ENCODE data around the gene SLCO1C1. TPM values are rescaled to one million over a fixed set of nuclear protein-coding genes. Genes with fewer than 3 reads are reported as not detected.

SLCO1C1 gene
- total and polyA plus RNA-seq, 2 of the 4 experiments (the other 2 are of a cell fraction): not detected

- H3K4me3 ChIP-seq (ENCODE audit: insufficient read depth, low read depth, low read length): no peak overlapping the region
- peaks cover 4% of the 10 kb centered on the region; the same call in 1 of the 2 replicates for H3K9me3 ChIP-seq (ENCODE audit: control insufficient read depth, insufficient read depth, low read length)
- no TSS peak for BruUV-seq (replicated peaks)
- H4K5ac ChIP-seq (ENCODE audit: low read depth, low read length): no peak overlapping the region
- no peak overlapping the region for H3K4ac ChIP-seq (ENCODE audit: low read depth, low read length)
- no peaks in the 10 kb centered on the region for H3K79me1 ChIP-seq (ENCODE audit: low read depth in 1 of 2, low read length in 2 of 2)
- no peak overlapping the region for H2BK5ac ChIP-seq (ENCODE audit: low read depth, low read length, poor library complexity, severe bottlenecking)
- no peak overlapping the region for H3K14ac ChIP-seq (replicated peaks; ENCODE audit: low read depth, low read length)
- no peak overlapping the region for H3K4me2 ChIP-seq (ENCODE audit: low read depth, low read length)
- no peak overlapping the region for H2BK15ac ChIP-seq (ENCODE audit: low read depth, low read length)
- H3K9ac ChIP-seq (ENCODE audit: low read depth, low read length): no peak overlapping the region
- no peak overlapping the region for H2BK120ac ChIP-seq (ENCODE audit: low read depth, low read length)
- no CpG with 5 or more reads among the region's 2 CpGs for WGBS, 2 experiments (ENCODE audit: extremely low coverage in 2 of 2, insufficient read length in 1 of 2)
- CTCF ChIA-PET: no interaction called here
- DNase-seq (no peak), ATAC-seq (ENCODE audit: low read depth) (no peak)
- no peak overlapping the region for H3K27ac ChIP-seq (ENCODE audit: insufficient read depth, low read length)
- TF ChIP-seq POLR2A (IDR thresholded peaks at IDR 0.05; ENCODE audit: low read depth, low read length) (no peak), FOS (IDR thresholded peaks at IDR 0.05; ENCODE audit: low read depth, low read length) (no peak), RCOR1 (IDR thresholded peaks at IDR 0.05; ENCODE audit: insufficient replicate concordance, low read length) (no peak), CEBPB (IDR thresholded peaks at IDR 0.05; ENCODE audit: low read depth, low read length) (no peak), ELK1 (IDR thresholded peaks at IDR 0.05; ENCODE audit: borderline replicate concordance, low read depth, low read length) (no peak), CHD1 (IDR thresholded peaks at IDR 0.05; ENCODE audit: low read depth, low read length) (no peak), SMC3 (IDR thresholded peaks at IDR 0.05; ENCODE audit: low read depth, low read length) (no peak), RAD21 (IDR thresholded peaks at IDR 0.05; ENCODE audit: low read length) (no peak), NFE2L2 (IDR thresholded peaks at IDR 0.05; ENCODE audit: low read depth, low read length) (no peak)
- no peak overlapping the region for H2AK5ac ChIP-seq (ENCODE audit: low read depth, low read length)
- POLR2A ChIA-PET (ENCODE audit: unreplicated experiment): no interaction called here
- no peaks in the 10 kb centered on the region for H3K4me1 ChIP-seq (ENCODE audit: control insufficient read depth, insufficient read depth, low read length)
- no peaks in the 10 kb centered on the region for H3K9me1 ChIP-seq (ENCODE audit: insufficient read depth, low read length)
- H3K18ac ChIP-seq (ENCODE audit: low read depth, low read length): no peak overlapping the region
- H4K91ac ChIP-seq (ENCODE audit: insufficient read depth, low read depth, low read length): no peak overlapping the region
- H3K27me3 ChIP-seq (ENCODE audit: control insufficient read depth, insufficient read depth, low read length): no peaks in the 10 kb centered on the region
- H3K56ac ChIP-seq (ENCODE audit: extremely low read depth, insufficient read depth, low read length): no peak overlapping the region
- dilution Hi-C loops (cut with HindIII; ENCODE audit: low sequenced_read_pairs, unreplicated experiment) (no loop called here), in situ Hi-C loops (cut with MboI; ENCODE audit: low sequenced_read_pairs) (no loop called here), intact Hi-C loops (cut with micrococcal nuclease) (no loop called here)
- peaks cover 4% of the 10 kb centered on the region for H3K36me3 ChIP-seq (ENCODE audit: control insufficient read depth, insufficient read depth, low read length)
- no peak overlapping the region for H2AFZ ChIP-seq (replicated peaks; ENCODE audit: low read length, poor library complexity)
- H4K20me1 ChIP-seq (ENCODE audit: insufficient read depth, low read length): no peaks in the 10 kb centered on the region
- no peak overlapping the region for H4K8ac ChIP-seq (ENCODE audit: low read depth in 2 of 2, low read length in 2 of 2)
- no peak overlapping the region for H2AK9ac ChIP-seq (replicated peaks; ENCODE audit: low read depth, low read length, poor library complexity)
- H2BK20ac ChIP-seq (ENCODE audit: low read depth, low read length): no peak overlapping the region
- H3K23ac ChIP-seq (ENCODE audit: low read depth, low read length): no peak overlapping the region
These were observed 37.6 kb upstream of the SLCO1C1 start for GRCh38 chr12:20657496-20657895.

Measured in IMR-90 (cell line).